Osteoblast (primary cell): Measurements from ENCODE around the gene MYEOV. TPM values are rescaled to one million over a fixed set of nuclear protein-coding genes. Genes with fewer than 3 reads are reported as not detected.

ENCODE experiments used
- DNase-seq: peaks from one replicate; pipeline ENCODE4 v3.0.0; 2011; ENCODE audit warnings: low spot score, mixed read lengths; ENCODE audit not compliant: insufficient read length; ENCODE audit errors: missing footprints
- H2AFZ ChIP-seq: 2 replicates; pipeline ENCODE4 v1.6.0; 2011; ENCODE audit warnings: mild to moderate bottlenecking, low read length
- H3K27ac ChIP-seq: 2 replicates; pipeline ENCODE4 v1.5.1; 2011; ENCODE audit warnings: mild to moderate bottlenecking, low read depth, low read length, moderate library complexity
- H3K27me3 ChIP-seq: 2 replicates; pipeline ENCODE4 v1.6.0; 2012; ENCODE audit warnings: mild to moderate bottlenecking, control low read depth, inconsistent platforms, low read length, moderate library complexity; ENCODE audit not compliant: insufficient read depth
- H3K36me3 ChIP-seq: 2 replicates; pipeline ENCODE4 v1.5.1; 2011; ENCODE audit warnings: mild to moderate bottlenecking, low read length, control low read depth, moderate library complexity; ENCODE audit not compliant: insufficient read depth
- H3K4me1 ChIP-seq: 2 replicates; pipeline ENCODE4 v1.5.1; 2011; ENCODE audit warnings: mild to moderate bottlenecking, low read length, control low read depth, moderate library complexity; ENCODE audit not compliant: insufficient read depth
- H3K4me2 ChIP-seq: 2 replicates; pipeline ENCODE4 v1.6.0; 2011; ENCODE audit warnings: mild to moderate bottlenecking, low read length; ENCODE audit not compliant: insufficient read depth
- H3K4me3 ChIP-seq: fragments of 200-600 bp; sonication (generic); 3 replicates; pipeline ENCODE4 v1.5.1; 2012; ENCODE audit warnings: mild to moderate bottlenecking, low read length, inconsistent platforms; ENCODE audit not compliant: insufficient read depth
- H3K79me2 ChIP-seq: 2 replicates; pipeline ENCODE4 v1.6.0; 2012; ENCODE audit warnings: mild to moderate bottlenecking, low read length, control low read depth, inconsistent platforms; ENCODE audit not compliant: insufficient read depth
- H3K9me3 ChIP-seq: 2 replicates; pipeline ENCODE4 v1.5.1; 2011; ENCODE audit warnings: low read depth, low read length, control low read depth
- H4K20me1 ChIP-seq: 2 replicates; pipeline ENCODE4 v1.6.0; 2012; ENCODE audit warnings: mild to moderate bottlenecking, low read length, control low read depth; ENCODE audit not compliant: insufficient read depth
- total RNA-seq: library from RNA; depleted of rRNA; stranded (reverse); fragments of >200 nt; gene quantifications from 2 replicates; pipeline ENCODE4 v1.2.3, GENCODE V29; 2012
- TF ChIP-seq, protein P1 (sequence below): IDR thresholded peaks from 2 replicates; pipeline ENCODE4 v1.5.1; 2011; ENCODE audit warnings: mild to moderate bottlenecking, low read depth, low read length, moderate library complexity; ENCODE audit errors: extremely low read depth

The MYEOV gene
- total RNA-seq, 1 donor = 1.4 TPM

DNA sequence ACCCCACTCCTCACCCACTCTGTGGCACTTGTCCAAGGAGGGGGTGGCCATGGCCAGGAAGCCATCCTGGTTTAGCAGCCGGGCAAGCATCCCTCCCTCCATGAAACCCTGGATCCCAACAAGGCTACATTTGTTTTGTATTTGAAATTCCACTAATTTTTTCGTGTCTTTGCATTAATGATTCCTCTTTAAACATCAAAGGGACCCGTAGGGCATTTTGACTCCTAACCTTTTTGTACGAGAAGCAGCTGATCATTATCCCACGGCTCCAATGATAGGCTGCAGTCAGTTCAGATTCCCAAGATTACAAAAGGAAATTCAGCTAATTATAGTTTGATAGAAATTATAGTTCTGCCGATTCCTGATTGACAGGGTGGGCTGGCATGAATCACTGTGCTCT is 10.7 kb downstream of the MYEOV start:
- Histone ChIP-seq H3K27ac (peak overlapping the region; percentile 8), H3K9me3 (no peaks in the 10 kb centered on the region), H3K4me1 (peaks cover 35% of the 10 kb centered on the region), H3K4me2 (no peak overlapping the region), H4K20me1 (no peaks in the 10 kb centered on the region), H2AFZ (no peak overlapping the region), H3K79me2 (peaks cover 39% of the 10 kb centered on the region), H3K27me3 (no peaks in the 10 kb centered on the region), H3K4me3 (no peak overlapping the region), H3K36me3 (peaks cover 2% of the 10 kb centered on the region)
- TF ChIP-seq, protein P1, sequence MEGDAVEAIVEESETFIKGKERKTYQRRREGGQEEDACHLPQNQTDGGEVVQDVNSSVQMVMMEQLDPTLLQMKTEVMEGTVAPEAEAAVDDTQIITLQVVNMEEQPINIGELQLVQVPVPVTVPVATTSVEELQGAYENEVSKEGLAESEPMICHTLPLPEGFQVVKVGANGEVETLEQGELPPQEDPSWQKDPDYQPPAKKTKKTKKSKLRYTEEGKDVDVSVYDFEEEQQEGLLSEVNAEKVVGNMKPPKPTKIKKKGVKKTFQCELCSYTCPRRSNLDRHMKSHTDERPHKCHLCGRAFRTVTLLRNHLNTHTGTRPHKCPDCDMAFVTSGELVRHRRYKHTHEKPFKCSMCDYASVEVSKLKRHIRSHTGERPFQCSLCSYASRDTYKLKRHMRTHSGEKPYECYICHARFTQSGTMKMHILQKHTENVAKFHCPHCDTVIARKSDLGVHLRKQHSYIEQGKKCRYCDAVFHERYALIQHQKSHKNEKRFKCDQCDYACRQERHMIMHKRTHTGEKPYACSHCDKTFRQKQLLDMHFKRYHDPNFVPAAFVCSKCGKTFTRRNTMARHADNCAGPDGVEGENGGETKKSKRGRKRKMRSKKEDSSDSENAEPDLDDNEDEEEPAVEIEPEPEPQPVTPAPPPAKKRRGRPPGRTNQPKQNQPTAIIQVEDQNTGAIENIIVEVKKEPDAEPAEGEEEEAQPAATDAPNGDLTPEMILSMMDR = no peak
- DNase-seq = no peak

DNA sequence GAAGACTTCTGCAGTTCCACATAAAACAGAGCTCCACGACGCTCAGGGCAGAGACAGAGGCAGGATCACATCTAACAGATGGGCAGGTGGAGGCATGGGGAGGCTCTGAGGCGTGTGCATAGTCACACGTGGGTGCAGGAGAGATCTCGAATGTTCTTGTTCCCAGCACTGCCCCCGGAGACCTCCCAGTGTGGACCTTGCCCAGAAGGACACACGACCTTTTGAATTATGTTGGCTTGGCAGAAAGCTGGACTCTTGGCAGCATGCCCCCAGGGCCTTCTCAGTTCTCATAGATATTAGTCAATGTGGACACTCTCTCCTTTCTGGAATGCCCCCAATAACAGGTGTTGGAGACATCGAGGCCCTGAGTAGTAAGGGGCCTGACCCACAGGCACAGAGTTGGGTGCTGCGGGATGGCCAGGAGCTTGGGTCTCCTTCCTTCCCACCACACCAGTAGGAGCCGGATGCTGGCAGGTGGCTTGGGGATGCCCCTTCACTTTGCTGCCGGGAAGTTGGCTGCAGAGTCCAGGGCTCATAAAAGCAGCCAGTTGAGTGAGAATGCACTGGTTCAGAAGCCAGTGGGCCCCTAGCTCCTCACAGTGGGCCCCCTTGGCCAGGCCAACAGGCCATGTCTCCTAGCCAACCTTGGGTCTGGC is 12.1 kb downstream of the MYEOV start:
- TF ChIP-seq, protein P1 = no peak
- H3K36me3 ChIP-seq = peaks cover 2% of the 10 kb centered on the region
- H3K27ac ChIP-seq = no peak overlapping the region
- no peak overlapping the region for H2AFZ ChIP-seq
- peaks cover 43% of the 10 kb centered on the region for H3K79me2 ChIP-seq
- no peaks in the 10 kb centered on the region for H3K27me3 ChIP-seq
- DNase-seq = no peak
- no peaks in the 10 kb centered on the region for H3K9me3 ChIP-seq
- no peak overlapping the region for H3K4me2 ChIP-seq
- H3K4me3 ChIP-seq = no peak overlapping the region
- no peaks in the 10 kb centered on the region for H4K20me1 ChIP-seq
- peaks cover 26% of the 10 kb centered on the region for H3K4me1 ChIP-seq

DNA sequence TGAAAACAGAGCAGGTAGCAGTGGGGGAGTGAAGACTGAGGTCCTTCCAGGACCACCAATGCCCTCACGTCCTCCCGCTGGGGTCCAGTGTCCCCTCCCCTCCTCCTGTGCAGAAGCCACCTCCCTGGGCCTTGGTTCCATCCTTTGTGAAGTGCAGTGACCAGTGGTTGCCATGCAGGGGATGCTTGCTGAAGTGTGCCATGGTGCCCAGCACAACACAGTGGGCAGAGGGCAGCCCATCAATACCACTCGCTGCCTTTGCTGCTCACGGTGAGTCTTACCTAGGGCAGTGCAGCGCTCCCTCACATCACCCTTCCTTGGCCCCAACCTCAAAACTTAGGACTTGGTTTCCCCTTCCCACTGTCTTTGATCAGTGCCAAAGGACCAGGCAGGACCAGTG is 12.9 kb downstream of the MYEOV start:
- Histone ChIP-seq H4K20me1 (no peaks in the 10 kb centered on the region), H3K4me1 (peaks cover 21% of the 10 kb centered on the region), H3K27ac (no peak overlapping the region), H2AFZ (no peak overlapping the region), H3K36me3 (peaks cover 2% of the 10 kb centered on the region), H3K79me2 (peaks cover 45% of the 10 kb centered on the region), H3K27me3 (no peaks in the 10 kb centered on the region), H3K4me2 (no peak overlapping the region), H3K4me3 (no peak overlapping the region), H3K9me3 (no peaks in the 10 kb centered on the region)
- peak; percentile 51 for DNase-seq
- TF ChIP-seq, protein P1 = no peak

DNA sequence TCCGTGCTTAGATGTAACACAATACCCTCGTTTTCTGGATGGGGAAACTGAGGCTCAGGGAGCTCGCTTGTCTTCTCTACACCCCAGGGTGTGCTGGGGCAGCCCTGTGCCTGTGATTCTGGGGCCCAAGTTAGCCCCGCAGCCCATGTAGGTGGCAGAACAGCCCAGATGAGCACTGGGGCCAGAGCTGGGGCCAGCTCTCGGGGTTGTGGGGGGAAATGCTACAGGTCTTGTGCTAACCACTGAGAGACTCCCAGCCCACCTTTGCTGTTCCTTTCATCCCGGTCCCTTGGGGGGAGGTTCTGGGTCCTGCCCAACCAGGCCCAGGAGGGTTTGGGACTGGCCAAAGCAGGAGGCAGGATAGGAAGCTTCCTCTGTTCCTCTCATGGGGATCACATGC is 13.5 kb downstream of the MYEOV start:
- TF ChIP-seq, protein P1 = no peak
- Histone ChIP-seq H3K36me3 (peaks cover 2% of the 10 kb centered on the region), H3K4me2 (no peak overlapping the region), H3K4me3 (no peak overlapping the region), H3K79me2 (peaks cover 42% of the 10 kb centered on the region), H3K27ac (no peak overlapping the region), H3K27me3 (no peaks in the 10 kb centered on the region), H3K4me1 (peaks cover 20% of the 10 kb centered on the region), H2AFZ (no peak overlapping the region), H3K9me3 (no peaks in the 10 kb centered on the region), H4K20me1 (no peaks in the 10 kb centered on the region)
- DNase-seq = peak; percentile 66
